HPDE6-E6E7 (cell line): ENCODE data around the gene CELF2.

Experiments
- DNase-seq: peaks from one replicate; pipeline ENCODE4 v3.0.0; 2011; ENCODE audit warnings: missing footprints; ENCODE audit errors: extremely low spot score

Gene CELF2

GRCh38 chr10:11194859-11195586 lies 177.4 kb downstream of the CELF2 start:
- DNase-seq, result no peak

GRCh38 chr10:11195623-11196022 lies 178.0 kb downstream of the CELF2 start:
- no peak for DNase-seq

GRCh38 chr10:11197266-11197712 lies 179.6 kb downstream of the CELF2 start:
- DNase-seq, result no peak

- no peak for DNase-seq
Observed at GRCh38 chr10:11197878-11198277, 180.2 kb downstream of the CELF2 start.

DNA sequence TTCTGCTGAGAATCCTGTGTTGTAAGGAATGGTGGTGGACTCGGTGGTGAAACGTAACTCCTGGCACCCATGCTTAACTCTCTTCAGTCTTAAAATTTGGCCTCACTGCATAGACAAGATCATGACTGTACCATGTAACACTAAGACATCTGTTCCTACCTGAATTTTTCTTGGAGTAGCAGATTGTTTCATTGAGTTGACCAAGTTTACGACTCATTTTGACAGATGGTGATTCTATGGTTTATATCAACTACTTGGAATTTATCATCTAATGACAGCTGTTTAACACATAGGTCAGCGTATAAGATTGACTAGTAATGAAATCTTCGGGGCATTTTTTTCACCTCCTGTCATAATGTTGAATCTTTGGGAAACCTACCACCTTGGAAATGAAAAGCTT lies 184.2 kb downstream of the CELF2 start:
- DNase-seq, result no peak

DNA sequence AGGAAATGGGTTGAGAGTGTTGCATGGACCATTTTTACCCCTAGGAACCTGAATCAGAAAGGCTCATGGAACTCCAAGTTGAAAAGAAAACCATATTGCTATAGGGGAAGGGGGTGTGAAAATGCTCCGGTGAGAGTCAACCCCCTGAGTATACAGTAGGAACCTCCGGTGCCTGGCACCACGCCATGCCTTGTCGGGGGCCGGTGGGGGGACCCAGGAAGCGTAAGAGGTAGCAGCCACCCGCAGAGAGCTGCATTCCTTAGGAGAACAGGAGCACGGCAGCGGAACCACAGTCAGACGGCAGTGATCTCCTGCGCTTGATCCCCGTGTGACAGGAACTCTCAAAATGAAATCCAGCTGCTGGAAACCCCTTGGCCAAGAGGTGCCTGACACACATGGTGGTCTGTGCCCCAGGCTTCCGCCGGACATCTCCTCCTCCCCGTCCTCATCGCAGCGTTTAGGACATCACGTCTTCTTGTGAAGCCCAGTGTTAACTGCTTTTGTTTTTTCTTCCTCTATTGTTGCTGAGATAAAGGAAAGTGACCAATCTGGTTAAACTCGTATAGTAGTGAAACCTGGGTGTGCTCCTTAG lies 186.8 kb downstream of the CELF2 start:
- no peak for DNase-seq

DNA sequence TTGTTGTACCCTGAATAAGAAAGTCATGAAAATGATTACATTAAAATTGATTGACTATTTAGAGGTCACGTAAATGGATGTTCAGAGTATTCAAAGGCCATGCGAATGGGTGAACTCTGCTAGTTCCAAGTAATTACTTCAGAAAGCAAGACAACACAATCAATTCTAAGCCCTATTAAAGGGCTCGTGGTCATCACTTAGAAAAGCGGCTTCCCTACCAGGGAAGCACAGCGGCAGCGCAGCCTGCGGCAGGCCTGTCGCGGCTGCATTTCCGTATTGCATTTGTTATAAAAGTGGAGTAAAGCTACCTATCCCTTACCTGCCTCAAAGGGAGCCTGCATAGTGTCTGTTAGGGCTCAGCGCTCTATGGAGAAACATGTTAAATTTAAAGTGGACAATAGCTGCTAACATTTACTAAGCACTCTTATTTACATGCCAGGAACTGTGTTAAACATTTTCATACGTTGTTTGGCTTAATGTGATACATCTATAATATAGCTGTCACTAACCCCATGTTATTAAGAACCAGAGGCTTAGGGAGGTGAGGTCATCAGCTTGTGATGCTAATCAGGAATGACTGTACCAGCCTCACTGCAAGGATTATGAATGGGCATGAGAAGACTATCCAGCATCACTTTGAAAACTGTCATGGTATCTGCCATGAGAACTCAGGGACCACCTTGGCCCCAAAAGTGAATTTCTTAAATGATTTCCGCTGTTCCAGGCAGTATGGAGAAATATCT lies 187.5 kb downstream of the CELF2 start:
- DNase-seq, result no peak

DNA sequence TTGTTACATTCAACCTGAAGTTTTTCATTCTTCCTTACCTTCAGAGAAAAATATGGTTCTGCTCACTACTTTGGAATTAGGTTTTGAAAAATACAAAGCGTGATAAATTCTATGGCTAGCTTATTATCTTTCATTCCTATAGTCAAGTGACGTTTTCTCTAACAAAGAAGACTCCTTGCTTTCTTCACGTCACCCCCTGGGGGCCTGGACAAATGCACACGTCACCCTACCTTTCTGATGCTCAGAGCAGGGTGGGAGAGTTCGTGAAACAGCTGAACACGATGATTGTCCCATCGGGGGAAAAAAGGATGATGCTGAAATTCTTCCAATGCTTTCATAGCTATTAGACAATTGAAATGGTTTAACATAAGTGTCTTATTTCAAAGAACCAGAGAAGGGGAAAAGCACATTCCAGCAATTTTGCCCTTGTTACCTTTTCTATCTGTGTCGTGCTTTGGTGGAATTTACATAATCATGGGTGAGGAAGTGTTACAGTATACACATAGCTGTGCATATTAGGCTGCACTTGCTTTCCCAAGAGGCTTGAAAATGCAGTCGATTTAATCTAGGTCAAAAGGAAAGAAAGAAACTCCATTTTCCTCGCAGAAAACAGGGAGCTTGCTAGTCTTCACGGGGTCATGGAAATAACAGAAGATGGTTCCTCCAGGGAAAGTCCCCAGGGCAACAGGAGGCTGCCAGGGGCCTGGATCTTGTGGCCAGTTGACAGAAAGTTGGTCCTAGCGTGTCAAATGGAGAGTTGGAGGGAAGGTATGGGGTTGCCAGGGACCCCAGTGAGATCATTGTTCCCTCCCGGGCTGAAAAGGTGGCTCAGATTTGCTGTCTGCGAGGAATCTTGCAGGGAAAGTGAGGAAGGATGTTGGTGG lies 189.2 kb downstream of the CELF2 start:
- DNase-seq, result no peak

DNA sequence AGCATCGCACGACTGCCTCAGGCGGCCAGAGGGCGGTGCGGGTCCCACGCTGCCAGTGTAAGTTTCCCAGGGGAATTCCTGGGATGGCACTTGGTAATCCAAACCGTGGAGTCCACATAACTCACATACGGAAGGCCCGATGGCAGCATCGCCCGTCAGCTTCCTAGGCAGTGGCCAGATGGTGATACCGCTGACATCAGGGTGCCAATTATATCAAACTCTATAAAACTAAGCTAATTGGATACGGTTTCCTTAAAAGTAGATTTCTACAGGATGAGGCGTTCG lies 189.8 kb downstream of the CELF2 start:
- DNase-seq, result no peak

- DNase-seq, result no peak
Observed at GRCh38 chr10:11208243-11208642, 190.6 kb downstream of the CELF2 start.

DNA sequence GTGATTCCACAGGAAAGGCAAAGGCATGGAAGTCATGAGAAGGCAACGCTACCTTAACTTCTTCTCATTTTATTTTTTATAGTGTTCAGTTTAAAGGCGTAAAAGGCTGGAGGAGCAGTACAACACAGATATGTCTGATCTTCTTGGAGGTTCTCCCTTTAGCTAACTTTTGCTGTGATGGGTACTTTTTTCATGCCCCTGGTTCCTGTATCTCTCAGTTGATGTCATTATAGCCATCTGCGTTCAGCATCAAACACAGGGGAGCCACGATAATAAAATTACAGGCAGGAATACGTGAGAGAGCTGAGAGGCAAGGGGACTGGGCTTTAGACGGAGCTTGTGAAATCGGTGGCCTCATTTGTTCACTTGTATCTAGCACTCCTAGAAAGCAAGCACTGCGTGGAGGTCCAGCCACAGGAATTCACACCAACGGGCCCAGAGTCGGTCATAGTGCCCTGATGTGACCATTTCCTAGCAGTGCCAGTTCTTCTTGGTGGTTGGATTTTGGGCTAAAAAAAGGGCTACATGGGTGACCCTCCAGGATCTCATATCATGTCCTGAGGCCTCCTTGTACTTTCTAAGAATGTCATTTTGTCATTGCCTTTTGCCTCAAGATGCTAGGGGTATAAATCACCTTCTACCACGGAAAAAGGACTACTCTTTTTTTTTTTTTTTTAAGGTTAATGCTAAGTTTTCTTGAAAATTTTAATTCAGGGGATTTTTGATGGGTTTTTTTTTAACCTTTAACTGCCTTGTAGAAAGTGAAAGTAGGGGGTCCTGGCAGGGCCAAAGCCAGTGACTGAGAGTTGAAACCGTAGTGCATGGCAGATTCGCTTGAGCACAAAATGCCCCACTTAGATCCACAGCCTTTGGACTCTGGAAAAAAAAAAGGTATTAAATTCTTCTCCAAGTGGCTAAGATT lies 191.5 kb downstream of the CELF2 start:
- no peak for DNase-seq

DNA sequence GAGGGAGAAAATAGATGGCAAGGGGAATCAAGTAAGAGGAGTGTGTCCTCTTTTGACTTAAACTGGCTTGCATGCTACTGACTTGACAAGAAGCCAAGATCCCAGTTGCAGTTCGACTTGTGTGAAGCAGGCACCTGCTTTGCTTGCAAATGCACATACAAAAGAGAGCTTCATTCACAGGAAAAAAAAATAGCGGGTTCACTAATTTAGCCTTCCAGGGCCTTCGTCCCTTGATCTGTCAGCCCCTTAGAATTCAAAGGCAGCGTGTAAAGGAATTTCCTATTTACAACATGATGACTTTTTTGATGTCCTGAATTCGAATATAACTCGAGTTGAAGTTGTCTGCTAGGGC lies 192.1 kb downstream of the CELF2 start:
- no peak for DNase-seq

GRCh38 chr10:11210211-11210922 lies 192.7 kb downstream of the CELF2 start:
- no peak for DNase-seq

DNA sequence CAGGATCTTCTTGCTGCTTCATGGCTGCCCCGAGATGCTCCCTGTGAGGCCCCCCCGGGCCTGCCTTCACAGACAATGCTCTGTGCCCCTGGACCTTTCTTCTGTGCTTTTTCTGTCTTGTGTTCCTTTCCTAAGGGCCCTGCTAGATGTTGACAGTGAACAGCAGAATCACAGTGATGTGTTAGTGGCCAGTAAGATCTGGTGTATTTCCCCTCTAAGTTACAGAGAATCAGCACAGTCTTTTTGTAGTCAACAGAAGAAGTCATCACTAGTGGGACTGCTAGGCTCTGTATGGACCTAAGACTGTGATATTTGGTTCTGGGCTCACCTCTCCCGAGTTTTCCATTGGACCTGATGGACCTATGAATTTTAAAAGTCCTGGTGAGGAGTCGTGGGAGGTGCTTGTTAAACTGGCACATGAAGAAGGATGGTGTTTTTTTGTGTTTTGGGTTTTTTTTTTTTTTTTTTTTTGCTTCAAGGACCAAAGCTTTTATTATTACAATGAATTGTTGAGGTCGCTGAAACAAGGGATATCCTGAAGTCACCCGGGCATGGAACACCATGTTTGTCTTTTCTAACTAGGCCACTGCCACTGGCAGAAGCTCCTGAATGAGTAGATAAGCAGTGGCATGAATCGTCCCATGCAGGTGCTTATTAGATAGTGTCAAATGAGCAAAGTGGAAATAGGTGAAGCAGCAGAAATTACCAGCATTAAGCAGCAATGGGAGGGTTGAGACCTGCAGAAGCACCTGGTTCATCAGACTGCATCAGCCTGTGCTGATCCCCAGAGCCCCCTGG lies 194.8 kb downstream of the CELF2 start:
- no peak for DNase-seq

- DNase-seq, result no peak
Observed at GRCh38 chr10:11213137-11213536, 195.5 kb downstream of the CELF2 start.

DNA sequence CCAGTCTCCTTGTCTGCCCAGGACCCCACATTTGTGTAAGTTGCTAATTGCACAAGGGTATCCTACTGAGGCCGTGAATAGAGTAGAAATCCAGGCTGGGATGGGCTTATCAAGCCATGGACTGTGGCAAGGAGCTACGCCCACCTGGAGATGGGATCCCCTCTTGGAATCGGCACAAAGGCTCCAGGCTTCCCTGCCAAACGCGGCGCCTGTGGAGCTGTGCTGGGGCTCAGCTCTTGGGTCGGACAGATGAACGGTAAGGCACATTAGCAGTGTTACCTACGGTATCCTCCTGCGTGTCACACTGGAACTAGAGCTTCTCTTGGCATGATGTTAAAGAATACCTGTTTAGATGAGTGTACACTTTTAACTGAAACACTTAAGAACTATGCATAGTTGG lies 196.7 kb downstream of the CELF2 start:
- no peak for DNase-seq

DNA sequence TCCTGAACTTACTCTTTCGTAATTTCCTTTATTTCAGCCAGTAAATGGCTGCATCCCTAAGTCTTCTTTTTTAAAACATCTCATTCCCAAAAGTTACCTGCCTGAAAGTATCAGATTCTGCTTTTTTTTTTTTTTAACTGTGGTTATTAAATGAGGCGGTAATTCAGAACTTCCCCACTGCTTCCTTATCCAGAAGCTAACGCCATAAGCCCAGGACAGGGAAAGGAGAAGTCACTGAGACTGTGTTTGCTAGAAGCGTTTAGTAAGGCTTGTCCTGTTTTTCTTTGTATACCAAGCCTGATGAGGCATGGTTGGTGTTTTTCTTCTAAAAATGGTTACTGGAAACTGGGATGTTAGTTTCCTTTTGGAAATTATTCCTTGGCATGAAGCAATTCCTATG lies 197.8 kb downstream of the CELF2 start:
- no peak for DNase-seq

DNA sequence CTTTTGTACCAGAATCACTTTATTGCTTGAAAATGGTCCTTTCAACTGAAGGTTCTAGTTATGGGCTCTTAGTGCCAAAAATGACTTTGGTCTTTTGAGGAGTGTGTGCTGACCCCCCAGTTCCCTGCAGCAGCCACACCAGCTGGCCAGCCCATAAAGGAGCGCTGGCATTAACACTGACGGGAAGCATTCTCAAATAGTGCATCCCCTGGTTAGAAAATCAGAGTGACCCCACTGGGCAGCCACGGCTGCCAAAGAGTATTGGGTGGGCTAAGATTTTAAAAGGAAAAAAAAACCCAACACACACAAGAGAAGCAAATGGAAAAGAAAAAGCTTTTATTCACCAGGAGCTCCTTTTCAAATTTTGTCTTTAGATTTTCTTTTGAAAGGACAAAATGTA lies 199.8 kb downstream of the CELF2 start:
- no peak for DNase-seq

- DNase-seq, result no peak
Observed at GRCh38 chr10:11218395-11218794, 200.7 kb downstream of the CELF2 start.

- DNase-seq, result no peak
Observed at GRCh38 chr10:11219431-11219830, 201.8 kb downstream of the CELF2 start.
